WERI-Rb-1 (cell line): Measurements from ENCODE around the gene RSBN1L.

Source experiments
- DNase-seq: peaks from one replicate; pipeline ENCODE4 v3.0.0-alpha.2; 2020
- H3K27ac ChIP-seq: fragments of 250-450 bp; sonication (Bioruptor Pico); 2 replicates; pipeline ENCODE4 v1.5.1; 2020; ENCODE audit warnings: mild to moderate bottlenecking, moderate library complexity
- H3K27me3 ChIP-seq: fragments of 250-450 bp; sonication (Bioruptor Pico); 2 replicates; pipeline ENCODE4 v1.5.1; 2021; ENCODE audit warnings: mild to moderate bottlenecking, low read depth, moderate library complexity; ENCODE audit not compliant: insufficient read depth, severe bottlenecking
- H3K36me3 ChIP-seq: fragments of 250-450 bp; sonication (Bioruptor Pico); 2 replicates; pipeline ENCODE4 v1.5.1; 2020; ENCODE audit warnings: mild to moderate bottlenecking, moderate library complexity
- H3K4me3 ChIP-seq: 2 replicates; pipeline ENCODE4 v1.5.1; 2011; ENCODE audit warnings: low read depth, mild to moderate bottlenecking, control low read depth, low read length
- H3K9me3 ChIP-seq: fragments of 250-450 bp; sonication (Bioruptor Pico); 2 replicates; pipeline ENCODE4 v1.5.1; 2021; ENCODE audit warnings: mild to moderate bottlenecking, moderate library complexity; ENCODE audit not compliant: severe bottlenecking
- CTCF ChIP-seq: IDR thresholded peaks from 2 replicates; pipeline ENCODE4 v1.5.1; 2011; ENCODE audit warnings: low read depth, mild to moderate bottlenecking, control low read depth, inconsistent platforms, low read length

RSBN1L gene

GRCh38 chr7:77786018-77786417 is 89.8 kb downstream of the RSBN1L start:
- Histone ChIP-seq H3K27me3 (no peaks in the 10 kb centered on the region), H3K36me3 (peaks cover 9% of the 10 kb centered on the region), H3K27ac (no peak overlapping the region), H3K4me3 (no peak overlapping the region), H3K9me3 (no peaks in the 10 kb centered on the region)
- DNase-seq: no peak
- no peak for TF ChIP-seq CTCF

GRCh38 chr7:77786741-77787140 is 90.5 kb downstream of the RSBN1L start:
- Histone ChIP-seq H3K36me3 (peaks cover 9% of the 10 kb centered on the region), H3K9me3 (no peaks in the 10 kb centered on the region), H3K4me3 (no peak overlapping the region), H3K27ac (no peak overlapping the region), H3K27me3 (no peaks in the 10 kb centered on the region)
- no peak for TF ChIP-seq CTCF
- DNase-seq: no peak

GRCh38 chr7:77788327-77788902 is 92.2 kb downstream of the RSBN1L start:
- DNase-seq: no peak
- no peak for TF ChIP-seq CTCF
- Histone ChIP-seq H3K27me3 (no peaks in the 10 kb centered on the region), H3K4me3 (no peak overlapping the region), H3K36me3 (peaks cover 2% of the 10 kb centered on the region; the same call in 1 of the 2 replicates), H3K9me3 (no peaks in the 10 kb centered on the region), H3K27ac (no peak overlapping the region)

- Histone ChIP-seq H3K27me3 (no peaks in the 10 kb centered on the region), H3K9me3 (no peaks in the 10 kb centered on the region), H3K4me3 (no peak overlapping the region), H3K27ac (no peak overlapping the region), H3K36me3 (peaks cover 11% of the 10 kb centered on the region)
- DNase-seq: no peak
- TF ChIP-seq CTCF: no peak
Observed at GRCh38 chr7:77791336-77791735, 95.1 kb downstream of the RSBN1L start.

- Histone ChIP-seq H3K27me3 (no peaks in the 10 kb centered on the region), H3K36me3 (peaks cover 14% of the 10 kb centered on the region), H3K27ac (no peak overlapping the region), H3K4me3 (no peak overlapping the region), H3K9me3 (no peaks in the 10 kb centered on the region)
- no peak for TF ChIP-seq CTCF
- no peak for DNase-seq
Observed at GRCh38 chr7:77791956-77792355, 95.7 kb downstream of the RSBN1L start.

GRCh38 chr7:77794000-77794399 is 97.7 kb downstream of the RSBN1L start:
- Histone ChIP-seq H3K4me3 (no peak overlapping the region), H3K36me3 (peaks cover 17% of the 10 kb centered on the region), H3K27ac (no peak overlapping the region), H3K27me3 (no peaks in the 10 kb centered on the region), H3K9me3 (no peaks in the 10 kb centered on the region)
- TF ChIP-seq CTCF: no peak
- no peak for DNase-seq
